ENCODE data around the gene ANKRD28. TPM values are rescaled to one million over a fixed set of nuclear protein-coding genes. Genes with fewer than 3 reads are reported as not detected.

Gene ANKRD28
- total RNA-seq, 1 experiment from 2014 or later, result 53.0 TPM

DNA sequence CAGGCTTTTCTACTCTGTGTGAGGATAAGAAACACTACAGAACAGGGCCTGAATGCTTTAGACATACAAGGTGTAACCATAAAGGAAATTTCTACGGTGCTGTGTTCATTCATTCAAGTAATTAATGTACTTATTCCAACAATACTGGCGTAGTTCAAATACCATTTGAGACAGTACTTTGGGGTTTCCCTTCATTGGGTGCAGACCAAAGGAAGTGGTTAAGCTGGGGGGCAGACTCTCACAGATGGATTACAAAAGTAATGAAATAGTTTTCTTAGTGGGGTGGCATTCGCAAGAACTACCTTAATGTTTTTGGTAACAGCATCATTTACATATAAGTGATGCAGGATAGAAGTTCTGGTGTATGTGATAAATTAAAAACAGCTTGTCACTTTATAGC is 130.3 kb downstream of the ANKRD28 start:
- no peaks in the 10 kb centered on the region for H3K9me2 ChIP-seq (replicated peaks; ENCODE audit: low read length)
- H3K36me3 ChIP-seq (ENCODE audit: low read depth, low read length), result peaks cover 26% of the 10 kb centered on the region
- no peak overlapping the region for H3K9ac ChIP-seq (ENCODE audit: low read length)
- DNase-seq (no peak), ATAC-seq (no peak)
- intact Hi-C loops (cut with micrococcal nuclease), result no loop called here
- TF ChIP-seq, protein P1, sequence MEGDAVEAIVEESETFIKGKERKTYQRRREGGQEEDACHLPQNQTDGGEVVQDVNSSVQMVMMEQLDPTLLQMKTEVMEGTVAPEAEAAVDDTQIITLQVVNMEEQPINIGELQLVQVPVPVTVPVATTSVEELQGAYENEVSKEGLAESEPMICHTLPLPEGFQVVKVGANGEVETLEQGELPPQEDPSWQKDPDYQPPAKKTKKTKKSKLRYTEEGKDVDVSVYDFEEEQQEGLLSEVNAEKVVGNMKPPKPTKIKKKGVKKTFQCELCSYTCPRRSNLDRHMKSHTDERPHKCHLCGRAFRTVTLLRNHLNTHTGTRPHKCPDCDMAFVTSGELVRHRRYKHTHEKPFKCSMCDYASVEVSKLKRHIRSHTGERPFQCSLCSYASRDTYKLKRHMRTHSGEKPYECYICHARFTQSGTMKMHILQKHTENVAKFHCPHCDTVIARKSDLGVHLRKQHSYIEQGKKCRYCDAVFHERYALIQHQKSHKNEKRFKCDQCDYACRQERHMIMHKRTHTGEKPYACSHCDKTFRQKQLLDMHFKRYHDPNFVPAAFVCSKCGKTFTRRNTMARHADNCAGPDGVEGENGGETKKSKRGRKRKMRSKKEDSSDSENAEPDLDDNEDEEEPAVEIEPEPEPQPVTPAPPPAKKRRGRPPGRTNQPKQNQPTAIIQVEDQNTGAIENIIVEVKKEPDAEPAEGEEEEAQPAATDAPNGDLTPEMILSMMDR (conservative IDR thresholded peaks at IDR 0.05; ENCODE audit: low read depth, low read length), result no peak
- TF ChIP-seq EZH2 (IDR thresholded peaks at IDR 0.05; ENCODE audit: low read length, unreplicated experiment) (no peak), EZH2phosphoT487 (IDR thresholded peaks at IDR 0.05; ENCODE audit: borderline replicate concordance, low read length) (no peak)
- H3K79me2 ChIP-seq (ENCODE audit: low read length), result no peaks in the 10 kb centered on the region
- POLR2A ChIA-PET (ENCODE audit: unreplicated experiment), result no interaction called here
- CTCF ChIA-PET, result no interaction called here
- no peaks in the 10 kb centered on the region for H3K4me1 ChIP-seq (ENCODE audit: insufficient read depth, low read length)
- no peaks in the 10 kb centered on the region for H3F3A ChIP-seq (ENCODE audit: low read length, unreplicated experiment)
- no peaks in the 10 kb centered on the region for H3K9me3 ChIP-seq (ENCODE audit: low read length)
- H3K27me3 ChIP-seq (ENCODE audit: low read length), result no peaks in the 10 kb centered on the region
- no peaks in the 10 kb centered on the region for H4K20me1 ChIP-seq (ENCODE audit: low read length)
- H3K4me2 ChIP-seq (ENCODE audit: low read length), result no peak overlapping the region
- H2AFZ ChIP-seq (ENCODE audit: low read length), result no peak overlapping the region
- H3K27ac ChIP-seq (ENCODE audit: low read length), result no peak overlapping the region
- no TSS peak for BruUV-seq (replicated peaks)
- no peak overlapping the region for H3K4me3 ChIP-seq (ENCODE audit: low read length)

DNA sequence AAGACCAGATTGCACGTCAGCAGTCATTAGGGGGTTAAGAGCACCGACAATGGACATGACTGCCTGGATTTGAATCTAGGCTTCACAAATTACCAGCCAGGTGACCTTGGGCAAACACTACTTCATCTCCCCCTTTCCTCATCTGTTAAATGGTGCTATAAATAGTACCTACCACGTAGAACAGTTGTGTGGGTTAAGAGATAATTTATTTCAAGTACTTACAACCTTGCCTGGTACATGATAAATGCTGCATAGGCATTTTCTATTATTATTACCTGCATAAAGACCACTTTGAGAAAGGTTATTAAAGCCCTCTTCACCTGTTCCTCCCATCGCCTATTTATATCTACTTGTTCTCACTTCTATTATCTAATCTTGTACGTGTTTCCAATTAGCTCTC is 131.5 kb downstream of the ANKRD28 start:
- no peaks in the 10 kb centered on the region for H3K9me2 ChIP-seq (replicated peaks; ENCODE audit: low read length)
- BruUV-seq (replicated peaks), result no TSS peak
- TF ChIP-seq, protein P1 (conservative IDR thresholded peaks at IDR 0.05; ENCODE audit: low read depth, low read length), result no peak
- TF ChIP-seq EZH2phosphoT487 (IDR thresholded peaks at IDR 0.05; ENCODE audit: borderline replicate concordance, low read length) (no peak), EZH2 (IDR thresholded peaks at IDR 0.05; ENCODE audit: low read length, unreplicated experiment) (no peak)
- H3K27me3 ChIP-seq (ENCODE audit: low read length), result no peaks in the 10 kb centered on the region
- ChIA-PET CTCF (no interaction called here), POLR2A (ENCODE audit: unreplicated experiment) (no interaction called here)
- no peak for DNase-seq
- no peak for ATAC-seq
- intact Hi-C loops (cut with micrococcal nuclease), result no loop called here
- H3K27ac ChIP-seq (ENCODE audit: low read length), result no peak overlapping the region
- no peak overlapping the region for H3K9ac ChIP-seq (ENCODE audit: low read length)
- no peak overlapping the region for H3K4me3 ChIP-seq (ENCODE audit: low read length)
- H3K36me3 ChIP-seq (ENCODE audit: low read depth, low read length), result peaks cover 24% of the 10 kb centered on the region
- no peaks in the 10 kb centered on the region for H3F3A ChIP-seq (ENCODE audit: low read length, unreplicated experiment)
- peaks cover 1% of the 10 kb centered on the region; the same call in 1 of the 2 replicates for H3K4me1 ChIP-seq (ENCODE audit: insufficient read depth, low read length)
- H4K20me1 ChIP-seq (ENCODE audit: low read length), result no peaks in the 10 kb centered on the region
- no peak overlapping the region for H2AFZ ChIP-seq (ENCODE audit: low read length)
- H3K9me3 ChIP-seq (ENCODE audit: low read length), result no peaks in the 10 kb centered on the region
- no peaks in the 10 kb centered on the region for H3K79me2 ChIP-seq (ENCODE audit: low read length)
- no peak overlapping the region for H3K4me2 ChIP-seq (ENCODE audit: low read length)

DNA sequence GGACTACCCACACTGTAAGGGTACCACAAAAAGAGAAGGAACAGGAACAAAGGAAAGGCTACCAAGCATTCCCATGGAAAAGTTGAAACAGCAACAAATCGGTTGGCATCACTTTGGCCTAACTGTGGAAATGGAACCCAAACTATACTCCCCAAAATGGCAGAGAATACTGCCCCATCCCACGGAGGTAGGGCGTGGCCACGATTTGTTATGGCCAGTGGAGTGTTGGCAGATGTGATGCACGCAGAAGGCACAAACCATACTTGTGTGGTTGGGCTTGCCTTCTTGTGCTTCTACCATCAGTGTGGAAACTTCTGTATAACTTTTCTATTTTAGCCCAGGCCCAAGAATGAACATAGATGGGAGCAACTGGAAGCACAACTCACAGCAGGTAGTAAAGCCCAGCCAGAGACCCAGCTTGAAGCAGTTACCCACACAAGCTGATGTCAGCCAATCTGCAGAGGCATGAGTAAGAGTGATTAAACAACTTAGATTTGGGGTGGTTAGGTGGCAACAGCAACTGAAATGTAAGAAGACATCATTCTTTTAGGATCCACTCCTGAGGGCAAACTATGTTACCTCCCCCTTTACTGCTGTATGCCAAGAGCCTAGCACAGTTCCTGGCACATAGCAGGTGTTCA is 132.1 kb downstream of the ANKRD28 start:
- Histone ChIP-seq H3K27me3 (ENCODE audit: low read length) (no peaks in the 10 kb centered on the region), H3K9me2 (replicated peaks; ENCODE audit: low read length) (no peaks in the 10 kb centered on the region), H3K4me2 (ENCODE audit: low read length) (no peak overlapping the region), H3K27ac (ENCODE audit: low read length) (no peak overlapping the region), H3K4me1 (ENCODE audit: insufficient read depth, low read length) (peaks cover 7% of the 10 kb centered on the region), H3K36me3 (ENCODE audit: low read depth, low read length) (peaks cover 22% of the 10 kb centered on the region), H3K79me2 (ENCODE audit: low read length) (no peaks in the 10 kb centered on the region), H3K9me3 (ENCODE audit: low read length) (no peaks in the 10 kb centered on the region), H3K9ac (ENCODE audit: low read length) (no peak overlapping the region), H4K20me1 (ENCODE audit: low read length) (no peaks in the 10 kb centered on the region), H3K4me3 (ENCODE audit: low read length) (no peak overlapping the region), H3F3A (ENCODE audit: low read length, unreplicated experiment) (no peaks in the 10 kb centered on the region), H2AFZ (ENCODE audit: low read length) (no peak overlapping the region)
- DNase-seq (peak; percentile 5), ATAC-seq (peak; percentile 29; the same call in 1 of the 2 replicates)
- intact Hi-C loops (cut with micrococcal nuclease), result no loop called here
- BruUV-seq (replicated peaks), result no TSS peak
- TF ChIP-seq EZH2 (IDR thresholded peaks at IDR 0.05; ENCODE audit: low read length, unreplicated experiment), result no peak
- TF ChIP-seq, protein P1 (conservative IDR thresholded peaks at IDR 0.05; ENCODE audit: low read depth, low read length), result no peak
- no peak for TF ChIP-seq EZH2phosphoT487 (IDR thresholded peaks at IDR 0.05; ENCODE audit: borderline replicate concordance, low read length)
- ChIA-PET CTCF (no interaction called here), POLR2A (ENCODE audit: unreplicated experiment) (no interaction called here)

All from PC-3 (cell line).